Stimulated activated CD4-positive, alpha-beta T cell treated with anti-CD3 and anti-CD28 coated beads, TNF-alpha, amount 100 ng/mL, for 48 hours (primary cell): ENCODE measurements around the gene LIMA1.
A peak's percentile ranks its signal among the peaks of the same experiment; 100 is the strongest.
"Not testable (repeated sequence)": the region's sequence is repeated elsewhere in the genome, so short reads cannot be mapped to it uniquely, and the experiment has no call there.

ENCODE experiments used
- DNase-seq, 3 donors: peaks; one replicate each; pipeline ENCODE4 v3.0.0-alpha.2; 2020; ENCODE audit warnings: low read depth in 3 of 3

LIMA1 gene

GRCh38 chr12:50185970-50186663 is 97.2 kb downstream of the LIMA1 start:
- no peak for DNase-seq

GRCh38 chr12:50185301-50185895 is 97.9 kb downstream of the LIMA1 start:
- DNase-seq: no peak

GRCh38 chr12:50184261-50184660 is 99.1 kb downstream of the LIMA1 start:
- DNase-seq: no peak

- DNase-seq: no peak
These were observed 100.9 kb downstream of the LIMA1 start for GRCh38 chr12:50182461-50182860.

GRCh38 chr12:50181691-50182090 is 101.6 kb downstream of the LIMA1 start:
- DNase-seq: no peak

GRCh38 chr12:50175716-50176026 is 107.6 kb downstream of the LIMA1 start:
- no peak for DNase-seq

- no peak for DNase-seq
These were observed 108.2 kb downstream of the LIMA1 start for GRCh38 chr12:50174971-50175715.

GRCh38 chr12:50167049-50167828 is 116.1 kb downstream of the LIMA1 start, which contains the start of gene CERS5:
CERS5 (minus strand) TSS chr12:50167369; CDS start chr12:50167297, 72 bp downstream.
- DNase-seq: peak; percentile 92 to 98 (median 97)

GRCh38 chr12:50166799-50167048 is 116.6 kb downstream of the LIMA1 start:
- peak; percentile 39 to 68 (median 50) for DNase-seq

GRCh38 chr12:50164963-50165362 is 118.4 kb downstream of the LIMA1 start:
- DNase-seq: no peak

- DNase-seq: no peak
These were observed 121.1 kb downstream of the LIMA1 start for GRCh38 chr12:50162230-50162629.

- DNase-seq: no peak
These were observed 122.7 kb downstream of the LIMA1 start for GRCh38 chr12:50160643-50161042.

- no peak for DNase-seq
These were observed 126.1 kb downstream of the LIMA1 start for GRCh38 chr12:50157259-50157658.

- DNase-seq: no peak
These were observed 126.7 kb downstream of the LIMA1 start for GRCh38 chr12:50156641-50157040.

GRCh38 chr12:50154947-50155346 is 128.4 kb downstream of the LIMA1 start:
- DNase-seq: not testable (repeated sequence)

- DNase-seq: no peak
These were observed 132.2 kb downstream of the LIMA1 start for GRCh38 chr12:50151047-50151687.

- no peak for DNase-seq
These were observed 134.0 kb downstream of the LIMA1 start for GRCh38 chr12:50149311-50149710.

GRCh38 chr12:50148011-50148410 is 135.3 kb downstream of the LIMA1 start:
- not testable (repeated sequence) for DNase-seq

- no peak for DNase-seq
These were observed 136.0 kb downstream of the LIMA1 start for GRCh38 chr12:50147281-50147680.

- DNase-seq: no peak
These were observed 137.9 kb downstream of the LIMA1 start for GRCh38 chr12:50145439-50145838.

GRCh38 chr12:50142993-50143392 is 140.3 kb downstream of the LIMA1 start:
- no peak for DNase-seq
